Esophagus (tissue), 2 donors: ENCODE results near the gene LARP4B. TPM values are rescaled to one million over a fixed set of nuclear protein-coding genes. Genes with fewer than 3 reads are reported as not detected.
A peak's percentile ranks its signal among the peaks of the same experiment; 100 is the strongest.

Source experiments
- H3K27ac ChIP-seq, 2 donors: one replicate each; pipeline ENCODE4 v1.5.1; 2013; ENCODE audit warnings: low read depth in 2 of 2, mild to moderate bottlenecking in 2 of 2, inconsistent platforms in 1 of 2, low read length in 1 of 2, moderate library complexity in 1 of 2
- H3K27me3 ChIP-seq, 2 donors: one replicate each; pipeline ENCODE4 v1.6.1; 2013; ENCODE audit warnings: low read length in 2 of 2, control low read depth in 1 of 2, mild to moderate bottlenecking in 1 of 2; ENCODE audit not compliant: insufficient read depth in 2 of 2, control insufficient read depth in 1 of 2
- H3K36me3 ChIP-seq, 2 donors: one replicate each; pipeline ENCODE4 v1.6.1; 2013; ENCODE audit warnings: low read length in 1 of 2; ENCODE audit not compliant: control insufficient read depth in 2 of 2, insufficient read depth in 2 of 2
- H3K4me1 ChIP-seq, 2 donors: one replicate each; pipeline ENCODE4 v1.6.1; 2013; ENCODE audit warnings: low read length in 1 of 2; ENCODE audit not compliant: control insufficient read depth in 2 of 2, insufficient read depth in 2 of 2
- H3K4me3 ChIP-seq, 2 donors: one replicate each; pipeline ENCODE4 v1.5.1; 2013; ENCODE audit warnings: low read length in 2 of 2, mild to moderate bottlenecking in 2 of 2, low read depth in 1 of 2, moderate library complexity in 1 of 2
- H3K9me3 ChIP-seq, 2 donors: one replicate each; pipeline ENCODE4 v1.6.1; 2013; ENCODE audit warnings: mild to moderate bottlenecking in 2 of 2, low read depth in 1 of 2, low read length in 1 of 2, moderate library complexity in 1 of 2; ENCODE audit not compliant: control insufficient read depth in 2 of 2, insufficient read depth in 1 of 2
- WGBS, 2 donors: extraction: QIAGEN DNeasy Blood & Tissue Kit; methylation state at CpG; one replicate each; pipeline ENCODE4 v1.1.7; 2013; 5-methylcytosine and 5-hydroxymethylcytosine counted together
- polyA plus RNA-seq, 2 donors: library from polyadenylated mRNA; stranded (reverse); fragments of 200-250 nt; gene quantifications; one replicate each; pipeline ENCODE4 v1.2.3, GENCODE V29; 2013
- donor health status: healthy with polysubstance abuse.
- donor health status: Bipolar disorder and iron deficiency.

LARP4B gene
- polyA plus RNA-seq, 2 donors = 19.7 to 22.4 TPM

DNA sequence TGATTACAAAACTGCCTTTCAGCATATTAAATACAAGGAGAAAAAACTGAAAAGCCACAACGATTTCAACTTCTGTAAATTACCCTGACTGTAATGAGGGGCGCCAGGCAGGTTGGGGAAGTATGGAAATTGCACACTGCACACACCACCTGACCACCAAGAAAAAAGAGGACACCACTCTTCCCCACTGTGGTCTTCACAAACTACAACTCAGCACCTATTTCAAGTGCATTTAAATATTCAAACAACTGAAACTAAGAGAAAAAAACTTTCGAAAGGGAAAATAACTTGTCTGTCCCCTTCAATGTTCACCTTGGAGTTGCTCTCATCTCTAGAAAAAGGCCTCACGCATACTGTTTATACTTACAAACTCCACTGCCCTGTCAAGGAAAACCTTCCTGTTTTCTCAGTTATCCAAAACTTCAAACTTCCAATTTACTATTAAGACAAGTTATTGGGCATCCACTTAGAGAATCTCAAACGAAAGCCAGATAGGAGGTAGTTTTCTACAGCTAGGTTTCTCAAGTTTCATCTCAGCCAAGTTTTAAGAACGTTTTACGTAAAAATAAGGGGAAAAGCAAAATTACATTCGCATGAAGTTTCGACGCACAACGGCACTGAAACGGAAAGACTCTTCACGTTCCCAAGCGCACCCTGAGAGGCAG, 1.4 kb downstream of the LARP4B start:
- peak overlapping the region; percentile 98 to 99 for H3K27ac ChIP-seq

DNA sequence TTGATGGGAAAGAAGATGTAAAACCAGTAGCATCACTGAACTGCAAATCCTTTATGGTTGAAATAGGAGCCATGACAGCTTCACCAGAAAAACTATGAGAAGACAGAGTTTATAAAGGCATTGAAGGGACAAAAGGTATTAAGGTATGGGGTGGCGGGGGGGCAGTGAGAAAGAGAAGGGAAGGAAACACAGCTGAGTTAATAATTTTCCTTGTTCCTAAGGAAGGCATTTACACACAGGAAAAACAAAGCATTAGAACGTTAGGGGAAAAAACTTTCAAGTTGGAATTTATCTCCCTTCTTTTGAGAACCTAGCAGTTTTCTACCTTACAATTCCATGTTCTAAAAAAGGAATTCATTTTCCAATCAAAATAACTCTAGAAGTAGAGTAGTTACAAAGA, 4.4 kb downstream of the LARP4B start:
- H3K27me3 ChIP-seq = no peaks in the 10 kb centered on the region
- H3K4me1 ChIP-seq = peaks cover 0 to 6% of the 10 kb centered on the region in 2 donors
- no peak overlapping the region for H3K27ac ChIP-seq
- H3K36me3 ChIP-seq = peaks cover 0 to 2% of the 10 kb centered on the region in 2 donors
- no peak overlapping the region for H3K4me3 ChIP-seq
- 47 to 59% methylated on average over 2 of the region's 2 CpGs for WGBS, 2 donors
- H3K9me3 ChIP-seq = no peaks in the 10 kb centered on the region

More for the DNA sequence above, 1.4 kb downstream of the LARP4B start:
- Histone ChIP-seq H3K4me3 (peak overlapping the region; percentile 72 to 99), H3K9me3 (no peaks in the 10 kb centered on the region), H3K27me3 (no peaks in the 10 kb centered on the region), H3K4me1 (peaks cover 0 to 2% of the 10 kb centered on the region in 2 donors), H3K36me3 (no peaks in the 10 kb centered on the region)
- WGBS, 2 donors = 3 to 4% methylated on average over 14 of the region's 14 CpGs

- Histone ChIP-seq H3K27me3 (no peaks in the 10 kb centered on the region), H3K4me1 (peaks cover 0 to 7% of the 10 kb centered on the region in 2 donors), H3K9me3 (no peaks in the 10 kb centered on the region), H3K36me3 (peaks cover 0 to 6% of the 10 kb centered on the region in 2 donors), H3K4me3 (no peak overlapping the region), H3K27ac (no peak overlapping the region)
- WGBS, 2 donors = 52 to 54% methylated on average over 4 of the region's 4 CpGs
Measured at GRCh38 chr10:926075-926698, 5.3 kb downstream of the LARP4B start.

- 89 to 90% methylated on average over 4 of the region's 4 CpGs for WGBS, 2 donors
- Histone ChIP-seq H3K4me3 (no peak overlapping the region), H3K36me3 (peaks cover 0 to 6% of the 10 kb centered on the region in 2 donors), H3K9me3 (no peaks in the 10 kb centered on the region), H3K27ac (no peak overlapping the region), H3K4me1 (peaks cover 3 to 7% of the 10 kb centered on the region in 2 donors), H3K27me3 (no peaks in the 10 kb centered on the region)
Measured at GRCh38 chr10:924524-924859, 7.0 kb downstream of the LARP4B start.

- peaks cover 3 to 7% of the 10 kb centered on the region in 2 donors for H3K4me1 ChIP-seq
- H3K36me3 ChIP-seq = peaks cover 0 to 6% of the 10 kb centered on the region in 2 donors
- H3K4me3 ChIP-seq = no peak overlapping the region
- no peak overlapping the region for H3K27ac ChIP-seq
- 80 to 83% methylated on average over 8 of the region's 8 CpGs for WGBS, 2 donors
- H3K27me3 ChIP-seq = no peaks in the 10 kb centered on the region
- no peaks in the 10 kb centered on the region for H3K9me3 ChIP-seq
Measured at GRCh38 chr10:923844-924523, 7.5 kb downstream of the LARP4B start.

GRCh38 chr10:921471-922414, 9.8 kb downstream of the LARP4B start:
- Histone ChIP-seq H3K27me3 (no peaks in the 10 kb centered on the region), H3K4me1 (peaks cover 3 to 7% of the 10 kb centered on the region in 2 donors), H3K9me3 (no peaks in the 10 kb centered on the region), H3K27ac (no peak overlapping the region), H3K36me3 (peaks cover 0 to 6% of the 10 kb centered on the region in 2 donors), H3K4me3 (no peak overlapping the region)
- 84 to 88% methylated on average over 14 of the region's 14 CpGs for WGBS, 2 donors

- peaks cover 3 to 5% of the 10 kb centered on the region in 2 donors for H3K4me1 ChIP-seq
- H3K36me3 ChIP-seq = peaks cover 0 to 6% of the 10 kb centered on the region in 2 donors
- no peak overlapping the region for H3K27ac ChIP-seq
- H3K9me3 ChIP-seq = no peaks in the 10 kb centered on the region
- no peaks in the 10 kb centered on the region for H3K27me3 ChIP-seq
- H3K4me3 ChIP-seq = no peak overlapping the region
- 82 to 86% methylated on average over 3 of the region's 3 CpGs for WGBS, 2 donors
Measured at GRCh38 chr10:920450-920849, 11.1 kb downstream of the LARP4B start.

DNA sequence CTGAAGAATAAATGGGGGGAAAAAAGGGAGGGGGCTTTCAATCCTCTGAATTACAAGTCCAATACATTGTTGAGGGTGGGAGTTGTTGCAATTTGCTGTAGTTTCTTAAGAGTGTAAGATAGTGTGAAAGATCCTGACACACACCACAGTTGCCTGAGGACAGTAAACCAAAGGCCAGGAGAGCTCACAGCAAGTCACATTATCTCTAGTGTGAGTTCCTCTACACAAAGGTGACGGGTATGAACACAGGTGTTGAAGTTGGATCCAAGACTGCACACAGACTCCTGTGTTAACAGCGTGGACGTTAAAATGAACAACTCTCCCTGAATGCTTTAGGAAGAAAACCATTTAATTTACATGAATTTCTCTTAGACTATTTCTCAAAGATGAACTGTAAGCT, 12.0 kb downstream of the LARP4B start:
- Histone ChIP-seq H3K9me3 (no peaks in the 10 kb centered on the region), H3K4me1 (peaks cover 3% of the 10 kb centered on the region in 2 donors), H3K27ac (no peak overlapping the region), H3K36me3 (peaks cover 0 to 6% of the 10 kb centered on the region in 2 donors), H3K27me3 (no peaks in the 10 kb centered on the region), H3K4me3 (no peak overlapping the region)
- 69 to 88% methylated on average over 3 of the region's 3 CpGs for WGBS, 2 donors

GRCh38 chr10:917999-918398, 13.5 kb downstream of the LARP4B start:
- Histone ChIP-seq H3K36me3 (peaks cover 0 to 6% of the 10 kb centered on the region in 2 donors), H3K9me3 (no peaks in the 10 kb centered on the region), H3K27ac (no peak overlapping the region), H3K4me3 (no peak overlapping the region), H3K4me1 (peaks cover 3% of the 10 kb centered on the region in 2 donors), H3K27me3 (no peaks in the 10 kb centered on the region)
- WGBS, 2 donors = 97 to 98% methylated on average over 3 of the region's 3 CpGs
